Measurements from ENCODE around the gene GUCY1B1. TPM values are rescaled to one million over a fixed set of nuclear protein-coding genes. Genes with fewer than 3 reads are reported as not detected.
A peak's percentile ranks its signal among the peaks of the same experiment; 100 is the strongest.

GUCY1B1 gene
- total RNA-seq, 2 experiments from 2014 or later: not detected

- POLR2A ChIA-PET: no interaction called here
- Mint-ChIP-seq H3K36me3 (no peaks in the 10 kb centered on the region), H3K27ac (no peak overlapping the region), H3K27me3 (peaks cover 2% of the 10 kb centered on the region), H3K4me3 (no peak overlapping the region), H3K9me3 (no peaks in the 10 kb centered on the region), H3K4me1 (no peaks in the 10 kb centered on the region)
- no peak for ATAC-seq (ENCODE audit: low read depth)
- no peak for DNase-seq
These were observed 10.3 kb downstream of the GUCY1B1 start for GRCh38 chr4:155769090-155769489.

- Mint-ChIP-seq H3K36me3 (no peaks in the 10 kb centered on the region), H3K27ac (no peak overlapping the region), H3K4me3 (no peak overlapping the region), H3K27me3 (peaks cover 2% of the 10 kb centered on the region), H3K4me1 (no peaks in the 10 kb centered on the region), H3K9me3 (no peaks in the 10 kb centered on the region)
- DNase-seq: no peak
- no peak for ATAC-seq (ENCODE audit: low read depth)
- POLR2A ChIA-PET: no interaction called here
These were observed 13.8 kb downstream of the GUCY1B1 start for GRCh38 chr4:155772459-155773195.

GRCh38 chr4:155773196-155773800 lies 14.5 kb downstream of the GUCY1B1 start:
- no peak overlapping the region for H3K27ac Mint-ChIP-seq
- H3K9me3 Mint-ChIP-seq: no peaks in the 10 kb centered on the region
- POLR2A ChIA-PET: no interaction called here
- no peaks in the 10 kb centered on the region for H3K4me1 Mint-ChIP-seq
- H3K36me3 Mint-ChIP-seq: no peaks in the 10 kb centered on the region
- DNase-seq (no peak), ATAC-seq (ENCODE audit: low read depth) (no peak)
- no peak overlapping the region for H3K4me3 Mint-ChIP-seq
- peaks cover 2% of the 10 kb centered on the region for H3K27me3 Mint-ChIP-seq

- no peaks in the 10 kb centered on the region for H3K9me3 Mint-ChIP-seq
- DNase-seq (no peak), ATAC-seq (ENCODE audit: low read depth) (no peak)
- peaks cover 2% of the 10 kb centered on the region for H3K27me3 Mint-ChIP-seq
- no peak overlapping the region for H3K4me3 Mint-ChIP-seq
- no peak overlapping the region for H3K27ac Mint-ChIP-seq
- no peaks in the 10 kb centered on the region for H3K36me3 Mint-ChIP-seq
- no peaks in the 10 kb centered on the region for H3K4me1 Mint-ChIP-seq
- POLR2A ChIA-PET: no interaction called here
These were observed 15.2 kb downstream of the GUCY1B1 start for GRCh38 chr4:155774033-155774432.

GRCh38 chr4:155777971-155778735 lies 19.3 kb downstream of the GUCY1B1 start:
- Mint-ChIP-seq H3K9me3 (no peaks in the 10 kb centered on the region), H3K27ac (no peak overlapping the region), H3K36me3 (no peaks in the 10 kb centered on the region), H3K4me3 (no peak overlapping the region), H3K27me3 (peaks cover 7% of the 10 kb centered on the region), H3K4me1 (no peaks in the 10 kb centered on the region)
- DNase-seq (no peak), ATAC-seq (ENCODE audit: low read depth) (no peak)
- POLR2A ChIA-PET: no interaction called here

- Mint-ChIP-seq H3K4me1 (no peaks in the 10 kb centered on the region), H3K9me3 (no peaks in the 10 kb centered on the region), H3K27ac (no peak overlapping the region), H3K36me3 (no peaks in the 10 kb centered on the region), H3K4me3 (no peak overlapping the region), H3K27me3 (peaks cover 12% of the 10 kb centered on the region)
- POLR2A ChIA-PET: no interaction called here
- ATAC-seq (ENCODE audit: low read depth) (no peak), DNase-seq (no peak)
These were observed 22.0 kb downstream of the GUCY1B1 start for GRCh38 chr4:155780775-155781174.

GRCh38 chr4:155781249-155781831 lies 22.5 kb downstream of the GUCY1B1 start:
- ATAC-seq (ENCODE audit: low read depth) (no peak), DNase-seq (no peak)
- Mint-ChIP-seq H3K36me3 (no peaks in the 10 kb centered on the region), H3K4me1 (no peaks in the 10 kb centered on the region), H3K27ac (no peak overlapping the region), H3K9me3 (no peaks in the 10 kb centered on the region), H3K27me3 (peaks cover 12% of the 10 kb centered on the region), H3K4me3 (no peak overlapping the region)
- POLR2A ChIA-PET: no interaction called here

GRCh38 chr4:155784637-155785036 lies 25.8 kb downstream of the GUCY1B1 start:
- no peaks in the 10 kb centered on the region for H3K9me3 Mint-ChIP-seq
- peaks cover 12% of the 10 kb centered on the region for H3K27me3 Mint-ChIP-seq
- no peak overlapping the region for H3K27ac Mint-ChIP-seq
- ATAC-seq (ENCODE audit: low read depth): no peak
- H3K4me3 Mint-ChIP-seq: no peak overlapping the region
- DNase-seq: no peak
- POLR2A ChIA-PET: no interaction called here
- H3K36me3 Mint-ChIP-seq: no peaks in the 10 kb centered on the region
- peaks cover 1% of the 10 kb centered on the region for H3K4me1 Mint-ChIP-seq

- ATAC-seq (ENCODE audit: low read depth): no peak
- Mint-ChIP-seq H3K4me3 (no peak overlapping the region), H3K27ac (no peak overlapping the region), H3K9me3 (no peaks in the 10 kb centered on the region), H3K4me1 (peaks cover 1% of the 10 kb centered on the region), H3K36me3 (no peaks in the 10 kb centered on the region), H3K27me3 (peaks cover 5% of the 10 kb centered on the region)
- POLR2A ChIA-PET: no interaction called here
- DNase-seq: no peak
These were observed 27.0 kb downstream of the GUCY1B1 start for GRCh38 chr4:155785828-155786227.

GRCh38 chr4:155787113-155787710 lies 28.4 kb downstream of the GUCY1B1 start:
- Mint-ChIP-seq H3K27ac (no peak overlapping the region), H3K9me3 (no peaks in the 10 kb centered on the region), H3K4me3 (no peak overlapping the region), H3K36me3 (no peaks in the 10 kb centered on the region), H3K4me1 (peaks cover 1% of the 10 kb centered on the region), H3K27me3 (peaks cover 5% of the 10 kb centered on the region)
- DNase-seq (no peak), ATAC-seq (ENCODE audit: low read depth) (peak; percentile 84)
- POLR2A ChIA-PET: no interaction called here

- Mint-ChIP-seq H3K4me3 (no peak overlapping the region), H3K27me3 (peaks cover 5% of the 10 kb centered on the region), H3K27ac (no peak overlapping the region)
These were observed 30.6 kb downstream of the GUCY1B1 start for GRCh38 chr4:155789391-155789790.

GRCh38 chr4:155789982-155790381 lies 31.2 kb downstream of the GUCY1B1 start:
- no peaks in the 10 kb centered on the region for H3K27me3 Mint-ChIP-seq
- peaks cover 1% of the 10 kb centered on the region for H3K4me1 Mint-ChIP-seq
- DNase-seq (no peak), ATAC-seq (ENCODE audit: low read depth) (no peak)
- no peaks in the 10 kb centered on the region for H3K9me3 Mint-ChIP-seq
- no peak overlapping the region for H3K27ac Mint-ChIP-seq
- POLR2A ChIA-PET: no interaction called here
- no peaks in the 10 kb centered on the region for H3K36me3 Mint-ChIP-seq
- H3K4me3 Mint-ChIP-seq: no peak overlapping the region

More at GRCh38 chr4:155789391-155789790, 30.6 kb downstream of the GUCY1B1 start:
- Mint-ChIP-seq H3K4me1 (peaks cover 1% of the 10 kb centered on the region), H3K36me3 (no peaks in the 10 kb centered on the region), H3K9me3 (no peaks in the 10 kb centered on the region)
- no peak for DNase-seq
- POLR2A ChIA-PET: no interaction called here
- no peak for ATAC-seq (ENCODE audit: low read depth)

- DNase-seq (no peak), ATAC-seq (ENCODE audit: low read depth) (no peak)
- H3K4me1 Mint-ChIP-seq: no peaks in the 10 kb centered on the region
- no peak overlapping the region for H3K27ac Mint-ChIP-seq
- H3K4me3 Mint-ChIP-seq: no peak overlapping the region
- no peaks in the 10 kb centered on the region for H3K9me3 Mint-ChIP-seq
- H3K36me3 Mint-ChIP-seq: no peaks in the 10 kb centered on the region
- POLR2A ChIA-PET: no interaction called here
- H3K27me3 Mint-ChIP-seq: peaks cover 4% of the 10 kb centered on the region
These were observed 35.9 kb downstream of the GUCY1B1 start for GRCh38 chr4:155794589-155795236.
